B cell (primary cell): Measurements from ENCODE around the gene COL21A1.

Source experiments
- CTCF ChIP-seq: fragments of 200-600 bp; IDR thresholded peaks from one replicate; pipeline ENCODE4 v1.8.0; 2022; ENCODE audit warnings: antibody characterized with exemption, mild to moderate bottlenecking
- EZH2 ChIP-seq: IDR thresholded peaks from 2 replicates; pipeline ENCODE4 v1.6.1; 2012; ENCODE audit warnings: borderline replicate concordance, low read depth, mild to moderate bottlenecking, moderate library complexity, low read length; ENCODE audit not compliant: insufficient read depth, poor library complexity, severe bottlenecking

GRCh38 chr6:56160489-56160888 is 86.9 kb downstream of the COL21A1 start:
- no peak for TF ChIP-seq CTCF
- no peak for TF ChIP-seq EZH2
